HepG2 (cell line): ENCODE measurements around the gene SLC34A3. TPM values are rescaled to one million over a fixed set of nuclear protein-coding genes. Genes with fewer than 3 reads are reported as not detected.
A peak's percentile ranks its signal among the peaks of the same experiment; 100 is the strongest.

Experiments used
- ASH2L ChIP-seq: fragments of 300-600, 200-600 bp; sonication (generic); IDR thresholded peaks from 2 replicates; pipeline ENCODE4 v1.7.0; 2017; ENCODE audit warnings: low read depth, mild to moderate bottlenecking, moderate library complexity, mixed read lengths, low read length; ENCODE audit not compliant: insufficient read length
- ATM ChIP-seq: fragments of 450-650 bp; IDR thresholded peaks from 2 replicates; pipeline ENCODE4 v1.7.1; 2017; ENCODE audit warnings: mild to moderate bottlenecking, borderline replicate concordance
- GTF2F1 ChIP-seq: fragments of 150-350 bp; IDR thresholded peaks from 2 replicates; pipeline ENCODE4 v1.6.1; 2014; ENCODE audit warnings: low read length
- IKZF5 ChIP-seq: IDR thresholded peaks from 2 replicates; pipeline ENCODE4 v1.6.1; 2018; ENCODE audit warnings: missing genetic modification reagents, mild to moderate bottlenecking, missing compliant biosample characterization
- IRX3 ChIP-seq: sonication (generic); formaldehyde crosslinking; IDR thresholded peaks from 2 replicates; pipeline ENCODE4 v1.8.1; 2023; ENCODE audit warnings: mild to moderate bottlenecking, low read depth, missing genetic modification reagents, borderline replicate concordance
- JARID2 ChIP-seq: sonication (generic); formaldehyde crosslinking; IDR thresholded peaks from 2 replicates; pipeline ENCODE4 v1.8.1; 2023; ENCODE audit warnings: missing genetic modification reagents, inconsistent platforms; ENCODE audit not compliant: insufficient replicate concordance
- PRMT3 ChIP-seq: sonication (generic); formaldehyde crosslinking; IDR thresholded peaks from 2 replicates; pipeline ENCODE4 v1.8.1; 2022; ENCODE audit warnings: low read depth, mild to moderate bottlenecking, moderate library complexity, missing genetic modification reagents, borderline replicate concordance
- SNRNP70 ChIP-seq: fragments of 200-400 bp; formaldehyde crosslinking; IDR thresholded peaks from 2 replicates; pipeline ENCODE4 v1.6.1; 2017; ENCODE audit warnings: mild to moderate bottlenecking, low read depth, low read length, moderate library complexity
- SOX5 ChIP-seq: IDR thresholded peaks from 2 replicates; pipeline ENCODE4 v1.6.1; 2016; ENCODE audit warnings: borderline replicate concordance
- TEAD3 ChIP-seq: optimal IDR thresholded peaks from 2 replicates; pipeline ENCODE3; 2016; ENCODE audit warnings: borderline replicate concordance
- TMF1 ChIP-seq: sonication (generic); formaldehyde crosslinking; IDR thresholded peaks from 2 replicates; pipeline ENCODE4 v1.8.1; 2022; ENCODE audit warnings: low read depth, missing genetic modification reagents
- XRCC5 ChIP-seq: fragments of 200-400 bp; formaldehyde crosslinking; optimal IDR thresholded peaks from 2 replicates; pipeline ENCODE3; 2017; ENCODE audit warnings: mild to moderate bottlenecking, low read length
- ZBTB26 ChIP-seq: IDR thresholded peaks from 2 replicates; pipeline ENCODE4 v1.6.1; 2016; ENCODE audit warnings: missing compliant biosample characterization, missing genetic modification reagents, borderline replicate concordance
- ZNF225 ChIP-seq: sonication (generic); formaldehyde crosslinking; IDR thresholded peaks from 2 replicates; pipeline ENCODE4 v1.4.0; 2020; ENCODE audit warnings: mild to moderate bottlenecking, missing genetic modification reagents
- ZNF407 ChIP-seq: sonication (generic); formaldehyde crosslinking; IDR thresholded peaks from one replicate; pipeline ENCODE4 v1.5.1; 2020; ENCODE audit warnings: mild to moderate bottlenecking, missing genetic modification reagents; ENCODE audit errors: not compliant biosample characterization
- ZNF460 ChIP-seq: sonication (generic); formaldehyde crosslinking; IDR thresholded peaks from 2 replicates; pipeline ENCODE4 v1.5.1; 2020; ENCODE audit warnings: missing genetic modification reagents, mild to moderate bottlenecking, borderline replicate concordance
- ZNF552 ChIP-seq: sonication (generic); formaldehyde crosslinking; IDR thresholded peaks from 2 replicates; pipeline ENCODE4 v1.9.0; 2022; ENCODE audit warnings: missing genetic modification reagents, mild to moderate bottlenecking, borderline replicate concordance
- ZNF605 ChIP-seq: sonication (generic); formaldehyde crosslinking; IDR thresholded peaks from 2 replicates; pipeline ENCODE4 v1.8.0; 2022; ENCODE audit warnings: mild to moderate bottlenecking, missing genetic modification reagents
- ZNF713 ChIP-seq: sonication (generic); formaldehyde crosslinking; IDR thresholded peaks from 2 replicates; pipeline ENCODE4 v1.4.0; 2020; ENCODE audit warnings: mild to moderate bottlenecking, missing genetic modification reagents
- ZNF883 ChIP-seq: sonication (generic); formaldehyde crosslinking; IDR thresholded peaks from 2 replicates; pipeline ENCODE4 v1.5.1; 2020; ENCODE audit warnings: mild to moderate bottlenecking, missing genetic modification reagents; ENCODE audit errors: not compliant biosample characterization
- polyA plus RNA-seq, 8 experiments: library from polyadenylated mRNA; depleted of rRNA in 3 of 8; stranded (reverse) in 7 of 8; unstranded in 1 of 8; fragments of >200 nt; fragmentation: Illumina TruSeq in 4 of 8; extraction: Trizol in 4 of 8; gene quantifications; 2 replicates each; pipeline versions ENCODE4 v1.2.1 to v1.2.3, GENCODE V29; 2011 to 2016; ENCODE audit warnings: low read depth in 4 of 8, missing spikeins in 1 of 8, mixed read lengths in 1 of 8; ENCODE audit not compliant: insufficient read depth in 1 of 8
- total RNA-seq, 5 experiments: library from RNA; depleted of rRNA; stranded (reverse); fragments of >200 nt; fragmentation: Illumina TruSeq; extraction: Trizol; gene quantifications; 2 replicates each; pipeline ENCODE4 v1.2.3, GENCODE V29; 2016; ENCODE audit warnings: low read depth in 1 of 5

The SLC34A3 gene
- total and polyA plus RNA-seq, 2 of the 13 experiments (the other 11 are each of a cell fraction or from before 2014, with no cell fraction given): 0.07 to 1.0 TPM

- TF ChIP-seq ZNF407 (CRISPR knock-in tag) (no peak), SNRNP70 (no peak), TEAD3 (no peak), ZNF552 (no peak), ZNF460 (CRISPR knock-in tag) (no peak), XRCC5 (no peak), ZNF605 (no peak), ATM (no peak), ZNF713 (CRISPR knock-in tag) (no peak), ASH2L (no peak), PRMT3 (CRISPR knock-in tag) (no peak), ZNF225 (CRISPR knock-in tag) (no peak), SOX5 (CRISPR knock-in tag) (no peak), JARID2 (CRISPR knock-in tag) (no peak), IRX3 (CRISPR knock-in tag) (no peak), IKZF5 (CRISPR knock-in tag) (no peak), TMF1 (CRISPR knock-in tag) (0 out of 2 replicates have a peak, but pooled peaks have one; percentile 41), ZBTB26 (no peak), GTF2F1 (no peak), ZNF883 (CRISPR knock-in tag) (no peak)
These were observed at the start of gene SLC34A3 (continued) for GRCh38 chr9:137230705-137231371.
